Activated CD4-positive, alpha-beta T cell treated with anti-CD3 and anti-CD28 coated beads, Interleukin-2, amount 50 U/mL, for 1 hour (primary cell): ENCODE measurements around the gene LRRFIP2.
"Not testable (repeated sequence)": the region's sequence is repeated elsewhere in the genome, so short reads cannot be mapped to it uniquely, and the experiment has no call there.

Experiments used
- DNase-seq: peaks from one replicate; pipeline ENCODE4 v3.0.0-alpha.2; 2020

LRRFIP2 gene

DNA sequence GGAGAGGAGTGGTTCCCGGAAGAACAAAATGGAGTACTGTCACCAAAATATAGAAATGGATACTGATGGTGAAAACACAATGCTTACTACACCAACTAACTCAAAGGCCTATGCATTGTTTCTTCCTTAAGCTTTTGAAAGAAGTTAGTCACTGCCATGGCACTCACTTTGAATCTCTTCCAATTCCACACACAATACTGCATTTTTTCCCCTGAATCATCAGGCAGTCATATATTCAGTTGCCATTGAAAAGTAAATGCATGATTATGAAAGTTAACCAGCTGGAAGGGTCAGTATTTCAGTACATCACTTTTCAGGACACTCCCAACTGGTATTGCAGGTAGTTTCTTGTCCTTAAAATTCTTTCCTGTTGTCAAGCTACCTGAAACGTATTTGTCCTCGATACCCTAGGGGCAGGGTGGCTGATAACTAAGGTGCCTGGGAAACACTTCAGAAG is 9.0 kb upstream of the LRRFIP2 start:
- DNase-seq, result no peak

DNA sequence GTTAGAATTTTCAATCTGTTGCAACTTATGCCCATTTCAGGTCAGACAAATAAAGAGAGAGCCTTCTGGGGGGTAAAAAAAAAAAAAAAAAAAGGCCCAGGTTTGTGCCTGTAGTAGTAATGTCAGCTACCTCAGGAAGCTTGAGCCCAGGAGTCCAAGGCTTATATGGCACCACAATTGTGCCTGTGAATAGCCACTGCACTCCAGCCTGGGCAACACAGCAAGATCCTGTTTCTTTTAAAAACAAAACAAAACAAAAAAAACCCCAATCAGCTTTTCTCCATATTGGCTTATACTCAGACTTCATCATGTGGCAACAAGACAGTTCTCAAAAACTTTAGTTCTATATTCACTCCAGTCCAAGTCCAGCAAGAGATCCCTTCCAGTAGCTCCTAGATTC is 8.4 kb upstream of the LRRFIP2 start:
- DNase-seq, result no peak

DNA sequence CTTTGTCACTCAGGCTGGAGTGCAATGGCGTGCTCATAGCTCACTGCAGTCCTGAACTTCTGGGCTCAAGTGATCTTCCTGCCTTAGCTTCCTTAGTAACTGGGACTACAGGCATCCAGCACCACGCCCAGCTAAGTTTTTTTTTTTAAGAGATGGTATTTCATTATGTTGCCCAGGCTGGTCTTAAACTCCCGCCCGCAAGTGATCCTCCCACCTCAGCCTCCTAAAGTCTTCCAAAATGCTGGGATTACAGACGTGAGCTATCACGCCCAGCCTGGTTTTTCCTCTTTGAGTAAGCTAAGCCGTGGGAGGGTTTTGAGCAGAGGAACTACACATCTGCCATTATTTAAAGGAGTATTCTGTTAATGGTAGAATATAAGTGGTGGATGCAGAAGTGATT is 7.4 kb upstream of the LRRFIP2 start:
- DNase-seq, result no peak

DNA sequence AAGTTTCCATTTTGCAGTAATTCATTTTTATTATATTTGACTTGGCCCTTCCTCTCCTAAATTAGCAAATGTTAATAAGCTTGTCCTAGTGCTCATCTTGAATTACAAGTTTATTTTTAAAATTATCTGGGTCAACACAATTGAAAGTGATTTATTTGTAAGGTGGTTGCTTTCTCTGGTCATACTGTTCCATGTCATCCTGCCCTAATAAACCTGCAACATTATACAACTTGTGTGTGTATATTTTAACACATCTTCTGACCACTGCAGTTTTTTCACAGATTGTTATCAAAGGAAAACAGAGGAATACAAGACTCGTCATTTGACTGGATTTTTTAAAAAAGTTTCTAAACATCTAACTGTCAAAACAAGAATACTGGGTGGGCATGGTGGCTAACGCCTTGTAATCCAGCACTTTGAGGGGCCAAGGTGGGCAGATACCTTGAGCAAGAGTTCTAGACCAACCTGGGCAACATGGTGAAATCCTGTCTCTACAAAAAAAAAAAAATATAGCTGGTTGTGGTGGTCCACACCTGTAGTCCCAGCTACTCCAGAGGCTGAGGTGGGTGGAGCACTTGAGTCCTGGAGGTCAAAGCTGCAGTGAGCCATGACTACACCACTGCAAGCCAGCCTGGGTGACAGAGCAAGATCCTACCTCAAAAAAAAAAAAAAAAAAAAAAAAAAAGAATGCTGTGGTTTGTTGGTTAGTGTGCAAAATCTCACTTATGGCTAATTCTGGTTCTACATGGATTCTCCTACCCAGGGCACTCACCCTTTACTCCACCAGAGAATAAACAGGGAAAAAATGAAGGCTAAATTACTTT is 5.0 kb upstream of the LRRFIP2 start:
- no peak for DNase-seq

DNA sequence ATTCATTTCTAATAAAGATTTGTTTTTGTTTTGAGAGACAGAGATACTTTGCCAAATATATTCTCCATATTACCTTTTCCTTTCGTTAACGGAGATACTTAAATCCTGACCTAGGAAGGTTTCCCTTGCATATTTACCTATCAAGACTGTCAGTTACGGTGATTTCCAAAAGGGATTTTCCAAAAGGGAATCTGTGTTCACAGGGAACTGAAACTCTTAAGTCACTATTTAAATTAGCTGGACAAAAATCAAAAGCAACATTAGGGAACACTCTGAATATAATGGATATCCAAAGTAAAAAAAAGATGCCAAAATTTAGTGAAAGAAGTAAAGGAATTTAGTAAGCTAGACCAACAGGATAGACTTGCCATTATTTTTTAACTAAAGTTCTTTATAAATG is 576 bp downstream of the LRRFIP2 start:
- no peak for DNase-seq

DNA sequence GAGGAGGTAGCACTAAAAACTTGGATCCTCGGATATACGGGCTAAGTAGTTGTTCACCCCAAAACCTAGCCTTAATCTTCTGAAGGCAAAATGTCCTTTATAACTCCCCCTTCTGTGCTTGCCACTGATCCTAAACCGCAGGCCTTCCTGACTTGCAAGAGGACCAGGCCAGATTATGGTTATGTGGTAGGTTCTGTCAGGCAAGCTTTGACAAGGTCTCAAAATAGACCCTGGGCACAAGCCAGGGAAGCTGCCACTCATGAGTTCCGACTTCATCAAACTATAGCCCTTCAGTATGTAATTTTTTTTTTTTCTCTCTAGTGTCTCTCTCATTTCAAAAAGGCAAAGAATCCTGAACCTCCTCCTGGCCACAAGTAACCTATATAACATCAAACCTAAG is 3.2 kb downstream of the LRRFIP2 start:
- no peak for DNase-seq

DNA sequence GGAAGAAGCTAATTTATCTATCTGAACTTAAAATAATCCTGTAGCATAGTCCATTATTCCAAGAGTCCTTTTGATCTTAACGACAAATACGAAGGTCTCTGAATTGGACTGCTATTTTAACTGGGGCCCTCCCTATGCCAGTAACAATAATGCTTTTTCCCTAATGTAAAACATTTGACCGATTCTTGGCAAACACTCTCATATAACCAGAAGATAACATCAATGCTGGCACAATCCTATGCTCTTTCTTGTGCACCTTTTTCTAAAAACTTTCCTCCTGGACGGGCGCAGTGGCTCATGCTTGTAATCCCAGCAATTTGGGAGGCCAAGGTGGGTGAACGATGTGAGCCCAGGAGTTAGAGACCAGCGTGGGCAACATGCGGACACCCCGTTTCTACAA is 3.9 kb downstream of the LRRFIP2 start:
- DNase-seq, result no peak

DNA sequence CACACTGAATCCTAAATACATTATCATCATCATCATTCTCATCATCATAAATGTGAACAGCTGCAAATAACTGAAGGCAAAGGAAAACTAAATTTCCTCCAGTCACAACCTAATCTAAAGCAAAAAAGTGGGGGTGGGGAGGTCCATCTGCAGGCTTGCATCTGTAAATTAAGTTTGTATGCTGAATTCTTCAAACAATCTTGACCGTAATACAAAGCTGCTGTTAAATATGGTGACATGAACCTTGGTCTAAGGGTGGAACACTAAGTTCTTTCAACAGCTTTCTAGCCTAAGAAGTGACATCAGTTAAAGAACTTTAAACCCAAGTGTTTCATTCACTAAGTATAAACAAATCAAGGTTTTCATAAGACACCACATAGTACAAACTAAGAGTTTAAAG is 4.3 kb downstream of the LRRFIP2 start:
- no peak for DNase-seq

DNA sequence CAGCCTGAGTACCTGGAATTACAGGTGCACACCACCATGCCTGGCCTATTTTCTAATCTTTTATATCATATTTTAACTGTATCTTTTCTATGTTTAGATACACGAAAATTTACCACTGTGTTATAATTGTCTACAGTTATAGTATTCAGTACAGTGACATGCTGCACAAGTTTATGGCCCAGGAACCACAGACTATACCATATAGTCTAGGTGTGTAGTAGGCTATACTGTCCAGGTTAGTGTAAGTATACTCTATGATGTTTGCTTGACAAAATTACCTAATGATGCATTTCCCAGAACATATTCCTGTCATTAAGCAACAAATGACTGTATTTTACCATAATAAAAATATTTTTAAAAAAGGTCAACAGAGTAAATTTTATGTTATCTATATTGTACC is 5.5 kb downstream of the LRRFIP2 start:
- DNase-seq, result no peak

DNA sequence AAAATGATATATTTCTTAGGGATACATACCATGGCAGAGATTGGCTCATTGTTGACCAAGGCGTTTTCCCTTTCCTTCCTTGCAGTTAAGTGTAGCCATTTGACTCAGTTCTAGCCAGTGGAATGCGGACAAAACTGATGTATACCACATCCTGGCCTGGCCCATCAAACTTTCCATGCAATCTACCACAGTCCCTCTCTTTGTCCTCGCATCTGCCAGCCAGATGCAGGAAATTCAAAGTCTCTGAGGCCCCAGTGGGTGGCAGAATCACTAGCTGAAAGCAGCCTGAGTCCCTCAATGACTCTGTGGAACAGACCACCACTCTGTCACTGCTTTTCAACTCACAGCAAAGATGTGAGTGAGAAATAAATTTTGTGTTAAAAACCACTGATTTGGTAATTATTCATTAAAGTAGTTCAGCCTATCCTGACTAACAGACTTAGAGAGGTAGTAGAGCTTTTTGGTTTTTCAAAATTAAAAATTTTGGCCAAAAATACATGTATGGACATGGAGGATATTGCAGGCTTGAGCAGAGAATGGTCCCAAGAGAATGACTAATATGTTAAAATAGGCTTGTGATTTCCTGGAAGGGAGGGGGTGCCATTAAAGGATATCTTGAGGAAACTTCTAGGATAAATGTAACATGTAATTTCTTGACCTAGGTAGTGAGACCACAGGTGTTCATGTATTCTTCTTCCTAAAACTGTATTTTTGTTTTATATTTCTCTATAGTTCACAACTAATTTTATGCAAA is 10.9 kb downstream of the LRRFIP2 start:
- DNase-seq, result no peak

DNA sequence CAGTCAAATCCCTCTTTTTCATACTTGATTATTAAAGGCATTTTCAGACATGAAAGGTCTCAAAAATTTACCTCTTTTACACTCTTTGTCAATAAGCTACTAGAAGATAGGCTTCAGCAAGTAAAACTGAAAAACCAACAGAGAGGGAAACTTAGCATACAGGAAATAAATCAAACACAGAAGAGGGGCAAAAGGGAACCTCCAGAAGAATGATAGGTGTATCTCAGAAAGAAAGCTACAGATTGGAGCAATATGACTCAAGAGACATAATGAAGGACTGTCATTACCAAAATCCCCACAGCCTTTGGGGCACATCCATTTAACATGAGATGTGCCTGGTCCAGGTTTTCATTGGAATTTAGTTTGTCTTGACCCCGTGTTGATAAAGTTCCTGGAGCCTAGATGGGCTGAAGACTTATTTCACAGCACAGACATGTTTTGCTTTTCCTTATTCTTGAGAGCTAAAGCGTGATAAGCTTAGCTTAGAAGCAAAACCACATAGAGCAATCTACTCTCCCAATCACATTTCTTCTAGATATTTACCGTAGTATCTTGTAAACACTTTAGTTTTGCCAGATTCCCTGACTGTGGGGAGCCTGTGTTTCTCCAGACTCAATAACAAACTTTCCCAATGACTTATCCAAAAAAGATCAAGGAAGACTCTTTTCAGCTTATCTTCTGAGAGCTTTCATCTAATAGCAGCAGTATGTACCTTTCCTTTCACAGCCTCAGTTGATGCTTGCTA is 11.7 kb downstream of the LRRFIP2 start:
- no peak for DNase-seq

DNA sequence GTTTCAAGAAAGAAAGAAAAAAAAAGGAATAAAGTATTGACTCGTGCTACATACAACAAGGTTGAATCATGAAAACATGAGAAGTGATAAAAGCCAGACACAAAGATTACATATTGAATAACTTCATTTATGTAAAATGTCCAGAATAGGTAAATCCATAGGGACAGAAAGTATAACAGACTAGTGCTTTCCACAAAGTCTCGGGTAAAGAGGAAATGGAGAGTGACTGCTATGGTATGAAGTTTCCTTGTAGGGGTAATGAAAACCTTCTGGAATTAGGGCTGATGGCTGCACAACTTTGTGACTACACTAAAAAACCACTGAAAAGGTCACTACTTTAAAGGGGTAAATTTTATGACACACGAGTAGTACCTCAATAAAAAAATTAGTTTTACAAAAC is 13.0 kb downstream of the LRRFIP2 start:
- DNase-seq, result no peak

DNA sequence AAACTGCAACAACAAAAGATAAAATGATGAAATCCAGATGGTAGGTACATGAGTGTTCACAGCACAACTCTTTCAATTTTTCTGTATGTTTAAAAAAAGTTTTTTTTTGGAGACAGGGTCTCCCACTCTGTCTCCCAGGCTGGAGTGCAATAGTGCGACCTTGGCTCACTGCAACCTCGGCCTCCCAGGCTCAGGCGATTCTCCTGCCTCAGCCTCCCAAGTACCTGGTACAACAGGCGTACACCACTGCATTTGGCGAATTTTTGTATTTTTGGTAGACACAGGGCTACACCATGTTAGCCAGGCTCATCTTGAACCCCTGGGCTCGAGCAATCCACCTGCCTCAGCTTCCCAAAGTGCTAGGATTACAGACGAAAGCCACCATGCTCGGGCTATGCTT is 18.6 kb downstream of the LRRFIP2 start:
- DNase-seq, result no peak

DNA sequence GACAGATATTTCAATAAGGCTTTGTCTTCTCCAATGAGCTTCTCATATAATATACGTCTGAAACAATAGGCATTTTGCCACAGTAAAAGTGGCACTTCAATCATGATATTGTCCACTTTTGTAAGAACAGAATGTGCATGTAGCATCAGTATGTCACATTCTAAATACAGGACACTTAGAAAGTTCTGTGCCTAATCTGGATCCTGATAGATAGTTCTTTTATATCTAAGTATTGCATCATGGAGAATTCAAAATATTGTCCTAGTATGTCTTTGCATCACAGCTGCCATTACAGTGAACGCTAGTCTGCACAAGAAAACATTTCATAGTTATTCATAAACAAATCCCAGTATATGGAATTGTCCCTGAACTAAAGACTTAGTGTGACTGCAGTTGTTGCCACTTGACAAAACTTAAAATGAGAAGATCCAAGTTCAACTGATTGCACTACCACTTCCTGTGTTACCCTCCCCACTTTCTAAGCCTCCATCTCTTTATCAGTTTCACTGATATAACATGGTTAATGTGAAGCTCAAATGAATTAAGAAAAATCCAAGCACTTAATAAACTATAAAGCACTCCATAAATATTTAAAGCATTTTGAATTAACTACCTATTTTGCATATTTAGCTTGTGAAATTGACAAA is 19.6 kb downstream of the LRRFIP2 start:
- DNase-seq, result no peak

DNA sequence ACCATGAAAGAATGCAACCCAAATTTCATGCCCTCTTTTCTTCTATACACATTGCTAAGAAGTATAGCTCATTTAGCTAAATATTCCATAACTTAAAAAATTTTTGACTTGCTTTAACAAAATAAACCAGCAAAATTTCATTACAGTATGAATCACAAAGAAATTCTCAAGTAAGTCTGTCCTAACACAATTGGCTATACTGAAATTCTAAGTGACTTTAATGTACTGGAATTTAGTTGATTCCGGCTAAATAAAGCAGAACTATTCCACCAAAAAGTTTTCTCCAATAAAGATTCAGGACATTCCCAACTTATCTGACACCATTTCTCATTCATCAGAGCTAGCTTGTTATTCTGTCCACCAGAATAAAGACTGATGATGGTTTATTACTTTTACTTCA is 23.8 kb downstream of the LRRFIP2 start:
- no peak for DNase-seq

DNA sequence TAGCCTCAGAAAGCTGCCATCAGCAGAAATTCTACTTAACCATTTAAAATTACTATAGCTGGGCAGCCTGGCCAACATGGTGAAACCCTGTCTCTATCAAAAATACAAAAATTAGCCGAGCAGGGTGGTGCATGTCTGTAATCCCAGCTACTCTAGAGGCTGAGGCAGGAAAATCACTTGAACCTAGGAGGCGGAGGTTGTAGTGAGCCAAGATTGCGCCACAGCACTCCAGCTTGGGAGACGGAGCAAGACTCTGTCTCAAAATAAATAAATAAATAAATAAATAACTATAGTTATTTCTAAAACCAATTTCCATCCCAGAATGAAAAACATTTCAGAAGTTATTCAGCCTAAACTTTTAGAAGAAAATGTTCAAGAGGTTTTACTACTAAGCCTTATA is 25.1 kb downstream of the LRRFIP2 start:
- no peak for DNase-seq

DNA sequence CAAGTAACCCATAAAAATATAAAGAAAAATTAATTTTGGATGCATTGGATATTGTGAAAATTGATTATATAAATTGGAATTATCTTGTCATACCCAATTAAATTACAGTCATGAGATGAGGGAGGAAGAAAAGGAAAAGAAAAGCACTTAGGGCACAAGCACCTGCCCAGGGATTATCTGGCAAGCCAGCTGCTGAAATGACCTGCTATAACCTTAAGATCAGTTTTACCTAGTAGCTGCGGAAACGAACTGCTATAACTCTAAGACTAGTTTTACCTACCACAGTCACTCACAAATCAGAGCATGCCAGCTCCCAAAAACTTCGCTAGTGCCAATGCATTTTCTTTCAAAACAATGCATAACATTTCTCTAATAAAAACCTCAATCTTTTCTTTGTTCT is 26.2 kb downstream of the LRRFIP2 start:
- DNase-seq, result no peak

DNA sequence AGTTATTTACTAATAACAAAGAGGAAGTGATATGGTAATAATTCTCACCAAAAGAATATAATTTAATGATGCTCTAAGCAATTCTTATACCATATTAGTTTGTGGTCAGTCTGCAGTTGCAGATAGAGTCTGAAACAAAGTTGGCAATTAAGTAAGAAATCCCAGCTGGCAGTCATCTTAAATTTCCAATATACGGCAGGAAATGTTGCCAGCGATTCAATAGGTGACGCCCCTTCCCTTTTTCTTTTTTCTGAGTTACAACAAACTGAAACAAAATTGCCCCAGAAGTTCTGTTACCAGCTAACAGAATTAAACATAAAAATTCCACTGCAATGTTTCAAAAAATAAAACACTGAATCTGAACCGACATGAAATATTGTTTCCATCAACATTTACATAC is 26.7 kb downstream of the LRRFIP2 start:
- DNase-seq, result no peak

DNA sequence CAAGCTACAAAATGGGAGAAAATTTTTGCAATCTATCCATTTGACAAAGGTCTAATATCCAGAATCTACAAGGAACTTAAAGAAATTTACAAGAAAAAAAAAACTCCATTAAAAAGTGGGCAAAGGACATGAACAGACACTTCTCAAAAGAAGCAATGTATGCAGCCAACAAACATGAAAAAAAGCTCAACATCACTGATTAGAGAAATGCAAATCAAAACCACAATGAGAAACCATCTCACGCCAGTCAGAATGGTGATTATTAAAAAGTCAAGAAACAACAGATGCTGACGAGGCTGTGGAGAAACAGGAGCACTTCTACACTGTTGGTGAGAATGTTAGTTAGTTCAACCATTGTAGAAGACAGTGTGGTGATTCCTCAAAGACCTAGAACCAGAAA is 27.5 kb downstream of the LRRFIP2 start:
- DNase-seq, result not testable (repeated sequence)

DNA sequence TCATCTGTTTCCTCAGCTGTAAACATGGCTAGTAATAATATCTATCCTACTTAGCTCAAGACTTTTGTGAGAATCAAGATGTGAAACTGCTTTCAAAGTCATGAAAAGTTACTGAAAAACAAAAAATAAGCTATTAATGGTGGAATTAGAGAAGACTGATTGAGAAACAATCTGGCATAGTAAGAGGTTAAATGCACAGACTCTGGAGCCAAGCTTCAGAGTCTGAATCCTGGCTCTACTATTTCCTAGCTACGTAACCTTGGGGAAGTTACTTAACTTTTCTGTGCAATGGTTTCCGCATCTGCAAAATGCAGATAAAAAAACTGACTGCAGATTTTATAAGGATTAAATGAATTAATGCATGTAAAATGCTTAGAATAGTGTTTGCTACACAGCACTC is 28.8 kb downstream of the LRRFIP2 start:
- DNase-seq, result no peak

DNA sequence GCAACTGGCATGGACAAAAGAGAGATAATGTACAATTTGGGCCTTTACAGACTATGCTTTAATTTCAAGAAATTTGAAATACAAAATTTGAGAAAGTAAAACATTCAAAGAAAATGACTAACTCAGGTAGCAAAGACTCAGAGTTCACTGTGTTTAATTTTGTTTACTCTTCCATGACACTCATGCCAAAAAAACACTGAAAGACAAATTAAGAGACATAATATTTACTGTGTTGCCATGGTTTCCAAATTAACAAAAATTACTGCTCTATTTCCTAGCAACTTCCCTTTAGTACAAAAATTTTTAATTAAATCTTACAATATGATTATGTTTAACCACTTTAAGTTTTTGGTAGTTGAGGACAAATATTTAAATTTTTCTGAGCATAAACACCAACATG is 29.6 kb downstream of the LRRFIP2 start:
- no peak for DNase-seq

DNA sequence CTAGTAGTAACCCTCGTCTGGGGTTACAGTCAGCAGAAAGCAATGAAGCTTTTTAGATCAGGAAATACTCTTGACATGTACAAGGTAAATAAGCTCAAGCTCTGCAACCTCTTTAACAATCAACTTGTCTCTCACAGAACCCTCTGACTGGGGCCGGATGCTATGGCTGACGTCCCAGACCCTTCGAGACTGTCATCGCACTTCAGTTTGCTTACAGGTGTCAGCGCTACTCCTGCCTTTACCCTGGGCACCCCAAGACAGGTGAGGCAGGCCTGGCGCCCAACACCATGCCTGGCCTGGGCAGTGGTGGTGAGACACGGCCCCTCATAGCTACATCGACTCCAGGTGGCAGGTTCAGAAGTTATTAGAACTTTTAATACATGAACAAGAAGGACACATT is 30.6 kb downstream of the LRRFIP2 start:
- DNase-seq, result no peak

DNA sequence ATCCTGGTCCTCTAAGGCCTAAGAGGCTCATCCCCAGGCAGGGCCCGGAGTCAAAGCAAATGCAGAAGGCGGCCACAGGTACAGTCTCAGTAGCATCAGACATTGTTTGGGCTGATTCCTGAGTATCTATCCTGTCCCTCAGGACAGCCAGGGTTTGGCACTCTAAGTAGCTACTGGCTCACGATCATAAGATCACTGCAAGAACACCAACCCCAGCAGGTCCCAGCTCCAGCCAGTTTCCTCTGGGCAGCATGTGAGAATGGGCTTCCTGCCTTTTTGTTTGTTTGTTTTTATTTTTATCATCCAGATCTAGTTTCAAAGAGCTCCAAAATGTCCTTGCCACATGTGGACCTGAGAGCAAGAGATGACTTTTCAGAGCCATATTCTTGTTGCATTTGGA is 32.7 kb downstream of the LRRFIP2 start:
- DNase-seq, result no peak
